ENCODE measurements around the gene FAM117A. TPM values are rescaled to one million over a fixed set of nuclear protein-coding genes. Genes with fewer than 3 reads are reported as not detected.

FAM117A gene
- total RNA-seq, 4 donors from 2014 or later = 8.6 to 14.6 (median 10.7) TPM

- intact Hi-C loops (cut with DNase I; ENCODE audit: low total_unique reads) (no loop called here), in situ Hi-C loops (cut with MboI; ENCODE audit: low pct_ligation_motif_present in 1 of 4, low pct_unique_long_range_greater_than_20kb in 1 of 4, low sequenced_read_pairs in 3 of 4) (loop anchor here in 2 of 4 donors (10.0 to 25.0 kb wide), 2 partner anchors 76 to 296 kb away; partner anchors contain the start of genes KAT7 (in 1 of the 2) and PHB1 (in 1 of the 2))
- no peaks in the 10 kb centered on the region for H3K9me3 ChIP-seq
- peak overlapping the region; percentile 85 to 98 (median 92) for H3K27ac ChIP-seq
- peak overlapping the region in 2 of 4 donors; percentile 83 to 99 for H3K4me3 ChIP-seq
- DNase-seq = no peak
- 63% methylated on average over 15 of the region's 15 CpGs; no CpG with 5 or more reads in 1 of the 2 donors for WGBS, 2 donors (ENCODE audit: low coverage in 1 of 2)
- H3K4me1 ChIP-seq = peaks cover 11 to 31% (median 15%) of the 10 kb centered on the region in 4 donors
- TF ChIP-seq POLR2A (IDR thresholded peaks at IDR 0.05) (no peak), EP300 (IDR thresholded peaks at IDR 0.05; ENCODE audit: low read depth) (no peak), CTCF (IDR thresholded peaks at IDR 0.05) (peak in 1 of 5 experiments; percentile 10), POLR2AphosphoS5 (IDR thresholded peaks at IDR 0.05) (no peak)
- peaks cover 0 to 20% (median 8%) of the 10 kb centered on the region in 4 donors for H3K36me3 ChIP-seq
- H3K27me3 ChIP-seq = no peaks in the 10 kb centered on the region
Observed at GRCh38 chr17:49708515-49709183, 55.3 kb downstream of the FAM117A start.

GRCh38 chr17:49707608-49708514, 56.1 kb downstream of the FAM117A start, which contains the start of gene SLC35B1:
TSS of gene SLC35B1 (minus strand) at chr17:49707964. CDS start at chr17:49707833, 131 bp downstream.
- Histone ChIP-seq H3K27me3 (no peaks in the 10 kb centered on the region), H3K4me1 (peaks cover 11 to 31% (median 15%) of the 10 kb centered on the region in 4 donors), H3K36me3 (peaks cover 0 to 28% (median 12%) of the 10 kb centered on the region in 4 donors), H3K9me3 (no peaks in the 10 kb centered on the region), H3K27ac (peak within 1 kb of the TSS; percentile 85 to 98 (median 92)), H3K4me3 (peak within 1 kb of the TSS; percentile 83 to 99 (median 96))
- in situ Hi-C loops (cut with MboI; ENCODE audit: low pct_ligation_motif_present in 1 of 4, low pct_unique_long_range_greater_than_20kb in 1 of 4, low sequenced_read_pairs in 3 of 4) = loop anchor here in 2 of 4 donors (10.0 to 25.0 kb wide), 2 partner anchors 77 to 296 kb away; partner anchors contain the start of genes KAT7 (in 1 of the 2) and PHB1 (in 1 of the 2)
- peak; percentile 99 for DNase-seq
- intact Hi-C loops (cut with DNase I; ENCODE audit: low total_unique reads) = loop anchor here (2.0 kb wide), 1 partner anchor 71 kb away; no protein-coding TSS in a partner anchor
- peak; percentile 56 to 80 (median 66) for TF ChIP-seq CTCF (IDR thresholded peaks at IDR 0.05)
- peak; percentile 70 for TF ChIP-seq POLR2A (IDR thresholded peaks at IDR 0.05)
- TF ChIP-seq POLR2AphosphoS5 (IDR thresholded peaks at IDR 0.05) = peak; percentile 67 to 78 (median 67)
- no peak for TF ChIP-seq EP300 (IDR thresholded peaks at IDR 0.05; ENCODE audit: low read depth)
- 0% methylated on average over 2 to 32 of the region's 53 CpGs for WGBS, 2 donors (ENCODE audit: low coverage in 1 of 2)

- H3K36me3 ChIP-seq = peaks cover 0 to 34% (median 15%) of the 10 kb centered on the region in 4 donors
- peaks cover 11 to 31% (median 15%) of the 10 kb centered on the region in 4 donors for H3K4me1 ChIP-seq
- intact Hi-C loops (cut with DNase I; ENCODE audit: low total_unique reads) (loop anchor here (2.0 kb wide), 1 partner anchor 72 kb away; no protein-coding TSS in a partner anchor), in situ Hi-C loops (cut with MboI; ENCODE audit: low pct_ligation_motif_present in 1 of 4, low pct_unique_long_range_greater_than_20kb in 1 of 4, low sequenced_read_pairs in 3 of 4) (loop anchor here in 2 of 4 donors (10.0 to 25.0 kb wide), 2 partner anchors 78 to 295 kb away; partner anchors contain the start of genes KAT7 (in 1 of the 2) and PHB1 (in 1 of the 2))
- 0 to 2% methylated on average over 12 of the region's 12 CpGs for WGBS, 2 donors (ENCODE audit: low coverage in 1 of 2)
- H3K4me3 ChIP-seq = peak overlapping the region; percentile 83 to 99 (median 96)
- peak overlapping the region; percentile 85 to 98 (median 92) for H3K27ac ChIP-seq
- H3K27me3 ChIP-seq = no peaks in the 10 kb centered on the region
- no peak for DNase-seq
- H3K9me3 ChIP-seq = no peaks in the 10 kb centered on the region
- TF ChIP-seq CTCF (IDR thresholded peaks at IDR 0.05) (no peak), POLR2A (IDR thresholded peaks at IDR 0.05) (no peak), POLR2AphosphoS5 (IDR thresholded peaks at IDR 0.05) (no peak), EP300 (IDR thresholded peaks at IDR 0.05; ENCODE audit: low read depth) (no peak)
Observed at GRCh38 chr17:49707246-49707607, 56.7 kb downstream of the FAM117A start.
